Activated CD8-positive, alpha-beta memory T cell treated with anti-CD3 and anti-CD28 coated beads, Interleukin-2, amount 10 ng/mL, durations not matched to agents 7 days and 5 days (primary cell): Measurements from ENCODE around the gene SLC10A1. TPM values are rescaled to one million over a fixed set of nuclear protein-coding genes. Genes with fewer than 3 reads are reported as not detected.

ENCODE experiments used
- total RNA-seq, 2 experiments: library from RNA; stranded (reverse); gene quantifications; one replicate each; pipeline ENCODE4 v1.2.3, GENCODE V29; 2021

The SLC10A1 gene
- total RNA-seq, 2 experiments from 2014 or later: not detected

Other genes with a start within 250 kb of the SLC10A1 start
- not detected for gene CCDC177, start 222.4 kb downstream of the SLC10A1 start, total RNA-seq
- gene SUSD6, start 185.6 kb downstream of the SLC10A1 start, total RNA-seq: 10 to 100 TPM; 62.9 to 66.4 TPM
- gene SRSF5, start 30.1 kb downstream of the SLC10A1 start, total RNA-seq: 100 to 1,000 TPM; 335 to 407 TPM
- gene SMOC1, start 82.2 kb upstream of the SLC10A1 start, total RNA-seq: not detected